SK-N-SH (cell line): ENCODE data around the gene C2orf42.
"Not testable (repeated sequence)": the region's sequence is repeated elsewhere in the genome, so short reads cannot be mapped to it uniquely, and the experiment has no call there.

Source experiments
- EZH2phosphoT487 ChIP-seq: fragments of 200-600 bp; sonication (generic); IDR thresholded peaks from 2 replicates; pipeline ENCODE4 v1.6.1; 2017; ENCODE audit warnings: low read depth, mixed run types, mild to moderate bottlenecking, antibody characterized with exemption, moderate library complexity, borderline replicate concordance
- RAD21 ChIP-seq: IDR thresholded peaks from 2 replicates; pipeline ENCODE4 v1.6.1; 2012; ENCODE audit warnings: mild to moderate bottlenecking, low read length
- TF ChIP-seq, protein P1 (sequence below): fragments of 200-600 bp; sonication (generic); IDR thresholded peaks from 2 replicates; pipeline ENCODE4 v1.6.1; 2017; ENCODE audit warnings: antibody characterized with exemption, mild to moderate bottlenecking, moderate library complexity
- TF ChIP-seq, protein P2 (sequence below): IDR thresholded peaks from 2 replicates; pipeline ENCODE4 v1.6.1; 2012; ENCODE audit warnings: mild to moderate bottlenecking, low read depth, low read length, moderate library complexity

DNA sequence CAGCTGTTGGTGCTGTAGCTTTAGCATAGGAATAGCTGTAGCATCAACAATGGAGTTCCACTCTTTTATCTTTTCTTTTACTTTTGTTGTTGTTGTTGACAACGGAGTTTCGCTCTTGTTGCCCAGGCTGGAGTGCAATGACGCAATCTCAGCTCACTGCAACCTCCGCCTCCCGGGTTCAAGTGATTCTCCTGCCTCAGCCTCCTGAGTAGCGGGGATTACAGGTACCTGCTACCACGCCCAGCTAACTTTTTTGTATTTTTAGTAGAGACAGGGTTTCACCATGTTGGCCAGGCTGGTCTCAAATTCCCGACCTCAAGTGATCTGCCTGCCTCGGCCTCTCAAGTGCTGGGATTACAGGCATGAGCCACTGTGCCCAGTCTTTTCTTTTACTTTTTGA is 3.6 kb downstream of the C2orf42 start:
- not testable (repeated sequence) for TF ChIP-seq EZH2phosphoT487, RAD21
- TF ChIP-seq, protein P1, sequence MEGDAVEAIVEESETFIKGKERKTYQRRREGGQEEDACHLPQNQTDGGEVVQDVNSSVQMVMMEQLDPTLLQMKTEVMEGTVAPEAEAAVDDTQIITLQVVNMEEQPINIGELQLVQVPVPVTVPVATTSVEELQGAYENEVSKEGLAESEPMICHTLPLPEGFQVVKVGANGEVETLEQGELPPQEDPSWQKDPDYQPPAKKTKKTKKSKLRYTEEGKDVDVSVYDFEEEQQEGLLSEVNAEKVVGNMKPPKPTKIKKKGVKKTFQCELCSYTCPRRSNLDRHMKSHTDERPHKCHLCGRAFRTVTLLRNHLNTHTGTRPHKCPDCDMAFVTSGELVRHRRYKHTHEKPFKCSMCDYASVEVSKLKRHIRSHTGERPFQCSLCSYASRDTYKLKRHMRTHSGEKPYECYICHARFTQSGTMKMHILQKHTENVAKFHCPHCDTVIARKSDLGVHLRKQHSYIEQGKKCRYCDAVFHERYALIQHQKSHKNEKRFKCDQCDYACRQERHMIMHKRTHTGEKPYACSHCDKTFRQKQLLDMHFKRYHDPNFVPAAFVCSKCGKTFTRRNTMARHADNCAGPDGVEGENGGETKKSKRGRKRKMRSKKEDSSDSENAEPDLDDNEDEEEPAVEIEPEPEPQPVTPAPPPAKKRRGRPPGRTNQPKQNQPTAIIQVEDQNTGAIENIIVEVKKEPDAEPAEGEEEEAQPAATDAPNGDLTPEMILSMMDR = not testable (repeated sequence)
- TF ChIP-seq, protein P2, sequence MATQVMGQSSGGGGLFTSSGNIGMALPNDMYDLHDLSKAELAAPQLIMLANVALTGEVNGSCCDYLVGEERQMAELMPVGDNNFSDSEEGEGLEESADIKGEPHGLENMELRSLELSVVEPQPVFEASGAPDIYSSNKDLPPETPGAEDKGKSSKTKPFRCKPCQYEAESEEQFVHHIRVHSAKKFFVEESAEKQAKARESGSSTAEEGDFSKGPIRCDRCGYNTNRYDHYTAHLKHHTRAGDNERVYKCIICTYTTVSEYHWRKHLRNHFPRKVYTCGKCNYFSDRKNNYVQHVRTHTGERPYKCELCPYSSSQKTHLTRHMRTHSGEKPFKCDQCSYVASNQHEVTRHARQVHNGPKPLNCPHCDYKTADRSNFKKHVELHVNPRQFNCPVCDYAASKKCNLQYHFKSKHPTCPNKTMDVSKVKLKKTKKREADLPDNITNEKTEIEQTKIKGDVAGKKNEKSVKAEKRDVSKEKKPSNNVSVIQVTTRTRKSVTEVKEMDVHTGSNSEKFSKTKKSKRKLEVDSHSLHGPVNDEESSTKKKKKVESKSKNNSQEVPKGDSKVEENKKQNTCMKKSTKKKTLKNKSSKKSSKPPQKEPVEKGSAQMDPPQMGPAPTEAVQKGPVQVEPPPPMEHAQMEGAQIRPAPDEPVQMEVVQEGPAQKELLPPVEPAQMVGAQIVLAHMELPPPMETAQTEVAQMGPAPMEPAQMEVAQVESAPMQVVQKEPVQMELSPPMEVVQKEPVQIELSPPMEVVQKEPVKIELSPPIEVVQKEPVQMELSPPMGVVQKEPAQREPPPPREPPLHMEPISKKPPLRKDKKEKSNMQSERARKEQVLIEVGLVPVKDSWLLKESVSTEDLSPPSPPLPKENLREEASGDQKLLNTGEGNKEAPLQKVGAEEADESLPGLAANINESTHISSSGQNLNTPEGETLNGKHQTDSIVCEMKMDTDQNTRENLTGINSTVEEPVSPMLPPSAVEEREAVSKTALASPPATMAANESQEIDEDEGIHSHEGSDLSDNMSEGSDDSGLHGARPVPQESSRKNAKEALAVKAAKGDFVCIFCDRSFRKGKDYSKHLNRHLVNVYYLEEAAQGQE = not testable (repeated sequence)
